PFSK-1 (cell line): ENCODE measurements around the gene ACSS2.

Experiments
- FOXP2 ChIP-seq: optimal IDR thresholded peaks from 2 replicates; pipeline ENCODE3; 2011; ENCODE audit warnings: borderline replicate concordance, control low read depth, inconsistent platforms; ENCODE audit not compliant: insufficient read depth; ENCODE audit errors: extremely low read length, extremely low read depth
- POLR2AphosphoS5 ChIP-seq: IDR thresholded peaks from 2 replicates; pipeline ENCODE4 v1.6.1; 2012; ENCODE audit warnings: low read depth, mild to moderate bottlenecking, control low read depth, low read length, moderate library complexity
- REST ChIP-seq, 2 experiments: IDR thresholded peaks; 2 replicates each; pipeline versions ENCODE4 v1.6.1 to v1.8.0; 2011 to 2012; ENCODE audit warnings: low read depth in 2 of 2, low read length in 2 of 2, control low read depth in 1 of 2, inconsistent platforms in 1 of 2, mild to moderate bottlenecking in 1 of 2, moderate library complexity in 1 of 2; ENCODE audit not compliant: insufficient read depth in 1 of 2
- SIN3A ChIP-seq: IDR thresholded peaks from 2 replicates; pipeline ENCODE4 v1.6.1; 2012; ENCODE audit warnings: mild to moderate bottlenecking, low read length, moderate library complexity, borderline replicate concordance; ENCODE audit not compliant: insufficient read depth
- TAF1 ChIP-seq: IDR thresholded peaks from 2 replicates; pipeline ENCODE4 v1.6.1; 2012; ENCODE audit warnings: low read length, control low read depth, borderline replicate concordance; ENCODE audit not compliant: insufficient read depth

DNA sequence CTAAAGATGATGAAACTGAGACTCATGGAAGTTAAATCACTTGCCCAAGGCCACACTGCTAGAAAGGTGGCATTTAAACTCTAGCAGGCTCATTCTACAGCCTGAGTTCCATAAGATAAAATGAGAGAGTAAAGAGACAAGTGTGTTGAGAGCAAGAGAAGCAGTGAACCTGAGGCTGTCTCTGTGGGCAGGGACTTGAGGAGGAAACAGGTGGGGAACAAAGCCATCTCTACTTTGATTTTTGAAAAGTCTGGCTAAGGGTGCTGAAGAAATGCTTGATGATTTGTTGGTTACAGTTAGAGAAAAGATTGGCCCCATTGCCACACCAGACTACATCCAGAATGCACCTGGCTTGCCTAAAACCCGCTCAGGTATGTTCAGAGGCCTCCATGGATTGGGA, 50.2 kb downstream of the ACSS2 start:
- TF ChIP-seq POLR2AphosphoS5 (no peak), SIN3A (no peak), REST (IDR thresholded peaks at IDR 0.05; ENCODE audit: insufficient read depth in 1 of 2, low read depth in 2 of 2, low read length in 2 of 2) (no peak), TAF1 (no peak), FOXP2 (no peak)
